Cerebellar cortex (tissue), 1 donor: ENCODE measurements around the gene TMEM232.
"Not testable (repeated sequence)": the region's sequence is repeated elsewhere in the genome, so short reads cannot be mapped to it uniquely, and the experiment has no call there.

Experiments
- DNase-seq: peaks from one replicate; pipeline ENCODE4 v3.0.0-alpha.2; 2015; ENCODE audit warnings: low spot score

TMEM232 gene

DNA sequence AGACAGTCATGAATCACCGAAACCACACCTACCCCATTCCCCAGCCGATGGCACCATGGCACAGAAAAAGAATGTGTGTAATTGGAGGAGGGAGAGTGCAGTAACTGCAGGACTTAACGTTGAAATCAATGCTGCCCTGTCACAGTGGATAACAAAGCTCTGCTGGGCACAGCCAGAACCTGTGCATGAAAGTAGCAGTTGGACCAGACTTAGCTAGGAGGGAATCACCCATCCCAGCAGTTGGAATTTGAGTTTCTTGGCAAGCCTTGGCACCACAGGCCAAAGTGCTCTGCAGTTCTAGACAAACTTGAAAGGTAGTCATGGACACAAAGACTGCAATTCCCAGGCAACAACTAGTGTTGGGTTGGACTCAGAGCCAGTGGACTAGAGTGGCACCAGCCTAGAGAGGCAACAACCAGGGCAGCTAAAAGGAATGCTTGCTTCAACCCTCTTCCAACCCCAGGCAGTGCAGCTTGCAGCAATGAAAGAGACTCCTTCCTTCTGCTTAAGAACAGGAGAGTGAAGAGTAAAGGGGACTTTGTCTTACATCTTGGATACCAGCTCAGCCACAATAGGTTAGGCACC is 19.1 kb downstream of the TMEM232 start:
- DNase-seq, result no peak

- no peak for DNase-seq
Observed at GRCh38 chr5:110705349-110705748, 21.1 kb downstream of the TMEM232 start.

DNA sequence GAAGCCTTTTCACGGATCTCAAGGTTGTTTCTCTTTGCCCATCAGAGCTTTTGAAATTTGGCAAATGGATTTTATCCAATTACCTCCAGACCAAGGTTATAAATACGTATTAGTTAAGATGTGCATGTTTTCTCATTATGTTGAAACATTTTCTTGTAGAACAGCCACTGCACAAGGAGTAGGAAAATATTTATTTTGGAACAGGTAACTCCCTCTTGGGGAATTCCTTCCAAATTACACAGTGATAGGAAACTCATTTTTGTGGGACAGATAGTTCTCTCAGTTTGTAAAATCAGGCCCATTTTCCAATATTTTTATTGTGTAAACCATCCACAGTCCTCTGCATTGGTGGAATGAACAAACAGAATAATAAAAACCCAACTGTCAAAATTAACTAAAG is 23.0 kb downstream of the TMEM232 start:
- DNase-seq, result no peak

GRCh38 chr5:110702704-110703103 is 23.8 kb downstream of the TMEM232 start:
- no peak for DNase-seq

DNA sequence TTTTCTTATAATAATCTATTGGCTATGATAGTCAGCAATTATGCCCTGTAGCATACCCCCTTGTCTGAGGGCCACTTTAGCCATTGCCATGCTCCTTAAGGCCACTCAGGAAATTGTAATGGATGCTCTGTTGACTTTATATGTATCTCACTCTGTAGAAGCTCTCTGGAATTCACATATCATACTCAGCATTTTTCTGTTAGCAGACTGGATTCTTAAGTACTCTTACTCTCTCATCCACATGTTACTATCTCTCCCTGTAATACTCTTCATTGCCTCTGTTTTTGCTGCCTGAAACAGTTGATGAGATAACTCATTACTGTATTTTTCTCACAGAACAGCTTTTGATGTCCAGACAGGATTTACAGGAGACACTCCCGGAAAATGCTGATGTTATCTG is 24.2 kb downstream of the TMEM232 start:
- DNase-seq, result no peak

DNA sequence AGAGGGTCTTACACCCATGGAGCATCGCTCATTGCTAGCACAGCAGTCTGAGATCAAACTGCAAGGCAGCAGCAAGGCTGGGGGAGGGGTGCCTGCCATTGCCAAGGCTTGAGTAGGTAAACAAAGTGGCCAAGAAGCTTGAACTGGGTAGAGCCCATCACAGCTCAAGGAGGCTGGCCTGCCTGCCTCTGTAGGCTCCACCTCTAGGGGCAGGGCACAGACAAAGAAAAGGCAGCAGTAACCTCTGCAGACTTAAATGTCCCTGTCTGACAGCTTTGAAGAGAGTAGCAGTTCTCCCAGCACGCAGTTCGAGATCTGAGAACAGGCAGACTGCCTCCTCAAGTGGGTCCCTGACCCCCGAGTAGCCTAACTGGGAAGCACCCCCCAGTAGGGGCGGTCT is 33.8 kb downstream of the TMEM232 start:
- DNase-seq, result not testable (repeated sequence)

DNA sequence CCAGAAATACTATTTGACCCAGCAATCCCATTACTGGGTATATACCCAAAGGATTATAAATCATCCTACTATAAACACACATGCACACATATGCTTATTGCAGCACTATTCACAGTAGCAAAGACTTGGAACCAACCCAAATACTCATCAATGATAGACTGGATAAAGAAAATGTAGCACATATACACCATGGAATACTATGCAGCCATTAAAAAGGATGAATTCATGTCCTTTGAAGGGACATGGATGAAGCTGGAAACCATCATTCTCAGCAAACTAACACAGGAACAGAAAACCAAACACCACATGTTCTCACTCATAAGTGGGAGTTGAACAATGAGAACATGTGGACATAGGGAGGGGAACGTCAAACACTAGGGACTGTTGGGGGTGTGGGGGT is 35.9 kb downstream of the TMEM232 start:
- not testable (repeated sequence) for DNase-seq

GRCh38 chr5:110687485-110687884 is 39.0 kb downstream of the TMEM232 start:
- DNase-seq, result no peak

- no peak for DNase-seq
Observed at GRCh38 chr5:110686270-110686669, 40.2 kb downstream of the TMEM232 start.

GRCh38 chr5:110681953-110682352 is 44.5 kb downstream of the TMEM232 start:
- no peak for DNase-seq

DNA sequence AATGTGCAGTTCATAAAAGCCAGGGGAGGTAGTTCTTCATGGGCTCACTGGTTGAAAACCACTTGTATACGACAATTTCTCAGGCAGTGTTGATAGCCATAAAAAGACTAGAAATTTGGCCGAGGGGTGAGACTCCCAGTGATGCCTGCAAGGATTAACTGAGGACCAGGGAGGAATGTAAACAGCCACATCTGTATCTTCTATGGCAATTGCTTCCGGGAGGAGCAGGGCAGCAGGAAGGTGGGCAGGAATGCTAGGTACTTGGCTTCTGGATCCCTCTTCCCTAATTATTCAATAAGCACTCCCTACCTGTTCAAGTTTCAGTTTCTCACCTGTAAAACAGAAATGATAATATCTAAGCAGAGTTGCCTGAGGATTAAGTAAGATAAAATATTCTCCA is 45.4 kb downstream of the TMEM232 start:
- no peak for DNase-seq

GRCh38 chr5:110676554-110676953 is 49.9 kb downstream of the TMEM232 start:
- not testable (repeated sequence) for DNase-seq

- DNase-seq, result no peak
Observed at GRCh38 chr5:110665184-110665726, 61.2 kb downstream of the TMEM232 start.

DNA sequence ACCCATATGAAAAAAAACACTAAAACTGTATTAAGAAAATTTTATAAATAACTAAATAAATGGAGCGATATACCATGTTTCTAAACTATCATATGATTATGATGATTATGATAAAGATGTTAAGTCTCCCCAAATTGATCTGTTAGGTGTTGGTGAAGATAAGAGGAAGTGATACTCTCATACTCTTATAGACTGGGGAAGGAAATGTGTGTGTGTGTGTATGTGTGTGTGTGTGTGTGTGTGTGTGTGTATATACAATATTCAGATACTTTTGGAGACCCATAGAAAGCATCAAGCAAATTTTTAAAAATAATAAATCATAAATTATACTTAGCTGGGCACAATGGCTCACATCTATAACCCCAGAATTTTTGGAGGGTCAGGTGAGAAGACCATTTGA is 62.9 kb downstream of the TMEM232 start:
- DNase-seq, result no peak

- DNase-seq, result no peak
Observed at GRCh38 chr5:110658006-110658405, 68.5 kb downstream of the TMEM232 start.

GRCh38 chr5:110653231-110653970 is 73.1 kb downstream of the TMEM232 start:
- no peak for DNase-seq

GRCh38 chr5:110651507-110651906 is 75.0 kb downstream of the TMEM232 start:
- no peak for DNase-seq

DNA sequence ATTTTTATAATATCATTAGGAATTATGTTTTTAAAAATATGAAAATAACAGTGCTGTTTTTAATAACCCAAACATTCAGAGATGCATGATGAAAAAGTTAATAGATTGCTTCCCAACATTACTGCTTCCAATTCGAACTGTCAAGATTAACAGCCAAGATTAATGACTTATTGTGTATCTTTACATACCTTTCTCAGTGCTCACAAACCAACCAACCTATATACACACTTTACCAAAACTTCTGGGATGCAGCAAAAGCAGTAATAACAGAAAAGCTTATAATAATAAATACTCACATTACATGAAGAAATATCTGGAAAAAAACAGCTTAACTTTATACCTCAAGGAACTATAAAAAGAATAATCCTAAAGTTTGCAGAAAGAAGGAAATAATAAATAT is 82.1 kb downstream of the TMEM232 start:
- DNase-seq, result no peak

GRCh38 chr5:110638970-110639902 is 87.2 kb downstream of the TMEM232 start:
- no peak for DNase-seq

DNA sequence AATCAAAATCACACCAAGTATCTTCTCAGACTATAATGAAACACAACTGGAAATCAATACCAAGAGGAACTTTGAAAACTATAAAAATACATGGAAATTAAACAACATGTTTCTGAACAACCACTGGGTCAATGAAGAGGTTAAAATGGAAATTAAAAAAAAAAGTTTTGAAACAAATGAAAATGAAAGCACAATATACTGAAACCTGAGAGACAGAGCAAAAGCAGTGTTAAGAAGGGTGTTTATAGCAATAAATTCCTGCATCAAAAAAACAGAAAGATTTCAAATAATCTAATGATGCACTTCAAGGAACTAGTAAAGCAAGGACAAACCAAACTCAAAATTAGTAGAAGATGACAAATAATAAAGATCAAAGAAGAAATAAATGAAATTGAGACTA is 92.0 kb downstream of the TMEM232 start:
- DNase-seq, result no peak

DNA sequence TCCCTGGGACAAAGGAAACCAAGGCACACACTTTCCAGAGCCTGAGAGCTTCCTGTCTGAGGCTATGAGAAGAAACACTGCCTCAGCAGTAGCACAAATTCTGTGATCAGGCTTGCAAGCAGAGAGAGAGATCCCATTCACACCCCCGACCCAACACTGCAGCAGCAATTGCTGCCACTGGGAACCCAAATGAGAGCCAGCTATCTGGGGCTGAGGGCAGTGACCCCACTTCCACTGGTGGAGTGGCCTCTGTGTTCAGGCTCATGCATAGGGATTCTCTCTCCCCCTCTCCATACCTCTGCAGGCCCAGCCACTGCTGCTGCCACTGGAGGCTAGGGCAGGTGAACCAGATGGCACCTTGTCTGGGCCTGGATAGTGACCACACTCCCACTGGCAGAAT is 95.2 kb downstream of the TMEM232 start:
- no peak for DNase-seq

DNA sequence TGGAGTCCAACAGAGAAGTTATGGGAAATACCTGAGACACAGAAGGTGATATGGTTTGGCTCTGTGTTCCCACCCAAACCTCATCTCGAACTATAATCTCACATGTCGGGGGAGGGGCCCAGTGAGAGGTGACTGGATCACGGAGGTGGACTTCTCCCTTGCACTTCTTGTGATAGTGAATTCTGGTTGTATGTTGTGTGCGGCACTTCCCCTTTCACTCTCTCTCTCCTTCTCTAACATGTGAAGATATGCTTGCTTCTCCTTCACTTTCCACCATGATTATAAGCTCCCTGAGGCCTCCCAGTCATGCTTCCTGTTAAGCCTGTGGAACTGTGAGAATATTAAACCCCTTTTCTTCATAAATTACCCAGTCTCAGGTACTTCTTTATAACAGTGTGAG is 96.1 kb downstream of the TMEM232 start:
- DNase-seq, result no peak
